ENCODE data around the gene SLC27A1. TPM values are rescaled to one million over a fixed set of nuclear protein-coding genes. Genes with fewer than 3 reads are reported as not detected.

Gene SLC27A1
- total and polyA plus RNA-seq, 2 experiments from 2014 or later: 3.5 to 11.6 TPM

- Histone ChIP-seq H3F3A (replicated peaks; ENCODE audit: low read depth) (0 out of 2 replicates have a peak, but pooled peaks cover 4% of the 10 kb centered on the region), H3K9me2 (ENCODE audit: insufficient read depth) (no peaks in the 10 kb centered on the region), H3K4me1 (ENCODE audit: insufficient read depth) (peaks cover 10% of the 10 kb centered on the region), H2AFZ (no peak overlapping the region), H4K20me1 (replicated peaks; ENCODE audit: insufficient read depth) (no peaks in the 10 kb centered on the region), H3K27me3 (ENCODE audit: insufficient read depth) (0 out of 2 replicates have a peak, but pooled peaks cover 1% of the 10 kb centered on the region), H3K27ac (ENCODE audit: low read depth) (no peak overlapping the region), H3K4me2 (no peak overlapping the region), H3K79me2 (replicated peaks; ENCODE audit: insufficient read depth) (no peaks in the 10 kb centered on the region), H3K36me3 (ENCODE audit: insufficient read depth) (no peaks in the 10 kb centered on the region), H3K4me3 (no peak overlapping the region)
- Mint-ChIP-seq H3K27ac (no peak overlapping the region), H3K27me3 (ENCODE audit: insufficient read depth, low read depth, poor library complexity) (peaks cover 5% of the 10 kb centered on the region), H3K36me3 (ENCODE audit: low read depth) (peaks cover 3% of the 10 kb centered on the region; the same call in 1 of the 3 replicates), H3K9me3 (0 out of 3 replicates have a peak, but pooled peaks cover 6% of the 10 kb centered on the region), H3K4me1 (peaks cover 2% of the 10 kb centered on the region; the same call in 1 of the 3 replicates), H3K4me3 (no peak overlapping the region)
- TF ChIP-seq REST (IDR thresholded peaks at IDR 0.05; ENCODE audit: unreplicated experiment): no peak
- no peak for TF ChIP-seq ZNF114 (CRISPR knock-in tag; IDR thresholded peaks at IDR 0.05)
- TF ChIP-seq ZNF331 (CRISPR knock-in tag; IDR thresholded peaks at IDR 0.05; ENCODE audit: low read depth): no peak
- TF ChIP-seq NANOG (IDR thresholded peaks at IDR 0.05; ENCODE audit: borderline replicate concordance): no peak
- no peak for TF ChIP-seq ZNF462 (CRISPR knock-in tag; IDR thresholded peaks at IDR 0.05)
- TF ChIP-seq CTCF (conservative IDR thresholded peaks at IDR 0.05; ENCODE audit: low read depth in 2 of 2): no peak
- no peak for TF ChIP-seq POLR2AphosphoS5 (IDR thresholded peaks at IDR 0.05; ENCODE audit: low read depth)
- no peak for TF ChIP-seq STAT1 (IDR thresholded peaks at IDR 0.05; ENCODE audit: unreplicated experiment)
- no peak for TF ChIP-seq EZH2 (IDR thresholded peaks at IDR 0.05; ENCODE audit: low read depth, unreplicated experiment)
- TF ChIP-seq JUNB (IDR thresholded peaks at IDR 0.05; ENCODE audit: unreplicated experiment): no peak
- no peak for TF ChIP-seq EZH2phosphoT487 (IDR thresholded peaks at IDR 0.05; ENCODE audit: unreplicated experiment)
- ATAC-seq (no peak), DNase-seq (ENCODE audit: low spot score) (no peak)
These were observed 61.8 kb downstream of the SLC27A1 start for GRCh38 chr19:17532116-17532515.
